ENCODE measurements around the gene AATK. TPM values are rescaled to one million over a fixed set of nuclear protein-coding genes. Genes with fewer than 3 reads are reported as not detected.

AATK gene
- total RNA-seq, 1 experiment from 2014 or later: 1.1 TPM

- no peak for DNase-seq
- BruUV-seq (replicated peaks): no TSS peak
- POLR2A ChIA-PET (ENCODE audit: unreplicated experiment): no interaction called here
- Histone ChIP-seq H3K4me3 (ENCODE audit: low read length) (no peak overlapping the region), H3K79me2 (ENCODE audit: low read length) (no peaks in the 10 kb centered on the region), H3F3A (ENCODE audit: low read length, unreplicated experiment) (no peaks in the 10 kb centered on the region), H3K9me2 (replicated peaks; ENCODE audit: low read length) (no peaks in the 10 kb centered on the region), H3K4me1 (ENCODE audit: insufficient read depth, low read length) (no peaks in the 10 kb centered on the region), H4K20me1 (ENCODE audit: low read length) (no peaks in the 10 kb centered on the region), H3K9ac (ENCODE audit: low read length) (no peak overlapping the region), H3K4me2 (ENCODE audit: low read length) (no peak overlapping the region), H3K27ac (ENCODE audit: low read length) (no peak overlapping the region), H2AFZ (ENCODE audit: low read length) (no peak overlapping the region), H3K27me3 (ENCODE audit: low read length) (no peaks in the 10 kb centered on the region), H3K9me3 (ENCODE audit: low read length) (no peaks in the 10 kb centered on the region), H3K36me3 (ENCODE audit: low read depth, low read length) (no peaks in the 10 kb centered on the region)
- TF ChIP-seq EZH2phosphoT487 (IDR thresholded peaks at IDR 0.05; ENCODE audit: borderline replicate concordance, low read length): no peak
- TF ChIP-seq CTCF (conservative IDR thresholded peaks at IDR 0.05; ENCODE audit: low read depth, low read length): no peak
- TF ChIP-seq EZH2 (IDR thresholded peaks at IDR 0.05; ENCODE audit: low read length, unreplicated experiment): no peak
- intact Hi-C loops (cut with micrococcal nuclease): no loop called here
- CTCF ChIA-PET: no interaction called here
- no peak for ATAC-seq
These were observed 26.6 kb downstream of the AATK start for GRCh38 chr17:81139428-81139827.

- H3K36me3 ChIP-seq (ENCODE audit: low read depth, low read length): no peaks in the 10 kb centered on the region
- no peak overlapping the region for H2AFZ ChIP-seq (ENCODE audit: low read length)
- ATAC-seq: no peak
- no peaks in the 10 kb centered on the region for H3K79me2 ChIP-seq (ENCODE audit: low read length)
- ChIA-PET CTCF (no interaction called here), POLR2A (ENCODE audit: unreplicated experiment) (no interaction called here)
- intact Hi-C loops (cut with micrococcal nuclease): no loop called here
- BruUV-seq (replicated peaks): no TSS peak
- no peak overlapping the region for H3K27ac ChIP-seq (ENCODE audit: low read length)
- no peak overlapping the region for H3K9ac ChIP-seq (ENCODE audit: low read length)
- no peak overlapping the region for H3K4me2 ChIP-seq (ENCODE audit: low read length)
- no peak for DNase-seq
- no peaks in the 10 kb centered on the region for H3K9me3 ChIP-seq (ENCODE audit: low read length)
- H3K4me3 ChIP-seq (ENCODE audit: low read length): no peak overlapping the region
- TF ChIP-seq EZH2 (IDR thresholded peaks at IDR 0.05; ENCODE audit: low read length, unreplicated experiment) (no peak), EZH2phosphoT487 (IDR thresholded peaks at IDR 0.05; ENCODE audit: borderline replicate concordance, low read length) (no peak)
- H4K20me1 ChIP-seq (ENCODE audit: low read length): no peaks in the 10 kb centered on the region
- no peaks in the 10 kb centered on the region for H3F3A ChIP-seq (ENCODE audit: low read length, unreplicated experiment)
- no peaks in the 10 kb centered on the region for H3K4me1 ChIP-seq (ENCODE audit: insufficient read depth, low read length)
- no peaks in the 10 kb centered on the region for H3K27me3 ChIP-seq (ENCODE audit: low read length)
- no peaks in the 10 kb centered on the region for H3K9me2 ChIP-seq (replicated peaks; ENCODE audit: low read length)
These were observed 27.5 kb downstream of the AATK start for GRCh38 chr17:81138500-81138899.

- Histone ChIP-seq H3F3A (ENCODE audit: low read length, unreplicated experiment) (no peaks in the 10 kb centered on the region), H3K4me1 (ENCODE audit: insufficient read depth, low read length) (no peaks in the 10 kb centered on the region), H2AFZ (ENCODE audit: low read length) (no peak overlapping the region), H3K4me3 (ENCODE audit: low read length) (no peak overlapping the region), H3K9me3 (ENCODE audit: low read length) (no peaks in the 10 kb centered on the region), H3K9me2 (replicated peaks; ENCODE audit: low read length) (no peaks in the 10 kb centered on the region), H3K36me3 (ENCODE audit: low read depth, low read length) (no peaks in the 10 kb centered on the region), H3K27me3 (ENCODE audit: low read length) (no peaks in the 10 kb centered on the region), H4K20me1 (ENCODE audit: low read length) (no peaks in the 10 kb centered on the region), H3K79me2 (ENCODE audit: low read length) (no peaks in the 10 kb centered on the region), H3K9ac (ENCODE audit: low read length) (no peak overlapping the region), H3K4me2 (ENCODE audit: low read length) (no peak overlapping the region), H3K27ac (ENCODE audit: low read length) (no peak overlapping the region)
- intact Hi-C loops (cut with micrococcal nuclease): no loop called here
- no peak for TF ChIP-seq CTCF (conservative IDR thresholded peaks at IDR 0.05; ENCODE audit: low read depth, low read length)
- no peak for TF ChIP-seq EZH2 (IDR thresholded peaks at IDR 0.05; ENCODE audit: low read length, unreplicated experiment)
- no peak for TF ChIP-seq EZH2phosphoT487 (IDR thresholded peaks at IDR 0.05; ENCODE audit: borderline replicate concordance, low read length)
- ATAC-seq: no peak
- no peak for DNase-seq
- ChIA-PET CTCF (no interaction called here), POLR2A (ENCODE audit: unreplicated experiment) (no interaction called here)
- no TSS peak for BruUV-seq (replicated peaks)
These were observed 27.9 kb downstream of the AATK start for GRCh38 chr17:81138083-81138482.
